GM21576 (cell line): ENCODE data around the gene TMEM231.

ENCODE experiments used
- ATAC-seq: cut with Tn5 transposase; IDR thresholded peaks from one replicate; pipeline ENCODE4 v1.9.1; 2021; ENCODE audit warnings: mild to moderate bottlenecking, moderate library complexity; ENCODE audit not compliant: unreplicated experiment

Gene TMEM231

GRCh38 chr16:75495076-75495674 lies 60.9 kb downstream of the TMEM231 start, which contains the start of gene CHST6:
TSS of gene CHST6 (minus strand) at chr16:75495441. CDS start at chr16:75479828, 15,613 bp downstream.
- ATAC-seq = peak; percentile 63

- no peak for ATAC-seq
Observed at GRCh38 chr16:75494661-75495075, 61.4 kb downstream of the TMEM231 start.

DNA sequence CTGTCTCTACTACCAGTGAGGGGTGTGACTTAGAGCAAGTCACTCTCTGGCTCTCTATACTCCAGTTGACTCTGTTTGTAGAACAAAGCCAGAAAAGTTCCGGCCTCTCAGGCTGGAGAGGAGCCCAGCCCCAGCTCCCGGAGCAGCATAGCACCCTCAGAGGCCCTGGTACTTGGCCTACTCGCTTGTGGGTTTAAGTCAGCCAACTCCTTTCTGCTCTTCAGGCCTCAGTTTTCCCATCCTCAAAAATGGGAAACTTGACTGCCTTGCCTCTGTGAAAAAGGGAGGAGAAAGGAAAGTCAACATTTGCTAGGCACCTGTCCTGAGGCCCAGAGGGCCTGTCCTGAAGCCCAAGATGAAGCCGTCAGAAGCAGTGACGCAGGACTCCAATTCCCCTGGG lies 61.9 kb downstream of the TMEM231 start:
- no peak for ATAC-seq

DNA sequence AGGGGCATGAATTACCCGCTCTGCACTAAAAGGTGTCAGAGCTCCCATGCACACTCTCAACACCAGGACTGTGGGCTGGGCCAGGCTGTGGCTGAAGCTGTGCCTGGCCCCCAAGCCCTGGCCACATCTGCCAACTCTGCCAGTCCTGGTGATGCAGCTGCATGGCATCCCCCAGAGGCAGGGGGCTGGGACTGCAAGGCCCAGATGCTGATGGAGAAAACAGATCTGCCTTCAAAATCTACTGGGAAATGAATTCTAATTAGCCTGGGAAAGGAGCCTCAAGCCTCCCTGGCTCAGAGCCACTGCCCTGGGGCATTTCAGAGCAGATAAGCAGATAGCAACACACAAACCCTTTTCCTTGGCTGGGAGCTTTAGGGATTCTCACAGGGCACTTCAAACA lies 64.2 kb downstream of the TMEM231 start:
- no peak for ATAC-seq

- ATAC-seq = no peak
Observed at GRCh38 chr16:75488322-75488721, 67.7 kb downstream of the TMEM231 start.
